DND-41 (cell line): ENCODE measurements around the gene CSTB.

ENCODE experiments used
- CTCF ChIP-seq: IDR thresholded peaks from 2 replicates; pipeline ENCODE4 v1.5.1; 2012; ENCODE audit warnings: borderline replicate concordance, low read length, moderate library complexity, mild to moderate bottlenecking; ENCODE audit not compliant: poor library complexity, severe bottlenecking; ENCODE audit errors: extremely low read depth
- EZH2 ChIP-seq: IDR thresholded peaks from 3 replicates; pipeline ENCODE4 v1.6.1; 2012; ENCODE audit warnings: borderline replicate concordance, low read depth, mild to moderate bottlenecking, moderate library complexity, low read length, inconsistent platforms; ENCODE audit not compliant: severe bottlenecking

- TF ChIP-seq CTCF (no peak), EZH2 (no peak)
Observed at GRCh38 chr21:43779660-43780059, 3.6 kb upstream of the CSTB start.
